Stimulated activated memory B cell treated with anti-CD40 and anti-IgM and Interleukin-4, amounts not matched to agents 10 μg/mL and 1 μg/mL and 100 μg/mL, for 72 hours (primary cell): Measurements from ENCODE around the gene CCDC122.

Source experiments
- ATAC-seq: fragments of 150-1000 bp; cut with Tn5 transposase; 2 replicates; pipeline ENCODE4 v1.10.0; 2021
- H3K27ac Mint-ChIP-seq: one replicate; pipeline ENCODE4 v1.8.0; 2022; ENCODE audit warnings: mild to moderate bottlenecking, mixed read lengths
- H3K27me3 Mint-ChIP-seq: one replicate; pipeline ENCODE4 v1.8.0; 2022; ENCODE audit warnings: mixed read lengths
- H3K36me3 Mint-ChIP-seq: one replicate; pipeline ENCODE4 v1.8.0; 2022; ENCODE audit warnings: mixed read lengths
- H3K4me1 Mint-ChIP-seq: one replicate; pipeline ENCODE4 v1.8.0; 2022; ENCODE audit warnings: mixed read lengths
- H3K4me3 Mint-ChIP-seq: one replicate; pipeline ENCODE4 v1.8.0; 2022; ENCODE audit warnings: mild to moderate bottlenecking, moderate library complexity, mixed read lengths
- H3K9me3 Mint-ChIP-seq: one replicate; pipeline ENCODE4 v1.8.0; 2022; ENCODE audit warnings: mixed read lengths

CCDC122 gene

DNA sequence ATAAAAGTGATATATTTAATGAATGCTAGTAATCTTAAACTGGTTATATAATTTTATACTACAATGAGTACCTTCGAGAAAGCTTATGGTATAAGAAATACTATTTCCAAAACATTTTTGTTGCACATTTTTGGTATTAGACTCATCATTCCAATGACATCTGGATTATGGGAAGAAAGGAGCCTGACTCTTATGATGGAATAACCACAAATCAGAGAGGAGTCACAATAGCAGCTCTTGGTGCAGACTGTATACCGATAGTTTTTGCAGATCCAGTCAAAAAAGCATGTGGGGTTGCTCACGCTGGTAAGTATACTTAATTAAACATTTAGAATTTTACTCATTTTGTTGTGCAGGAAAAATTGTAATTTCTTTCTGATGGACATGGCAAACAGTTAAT, 4.1 kb upstream of the CCDC122 start:
- Mint-ChIP-seq H3K27ac (no peak overlapping the region), H3K9me3 (no peaks in the 10 kb centered on the region), H3K4me1 (peaks cover 10% of the 10 kb centered on the region), H3K4me3 (no peak overlapping the region), H3K36me3 (peaks cover 10% of the 10 kb centered on the region), H3K27me3 (no peaks in the 10 kb centered on the region)
- no peak for ATAC-seq

DNA sequence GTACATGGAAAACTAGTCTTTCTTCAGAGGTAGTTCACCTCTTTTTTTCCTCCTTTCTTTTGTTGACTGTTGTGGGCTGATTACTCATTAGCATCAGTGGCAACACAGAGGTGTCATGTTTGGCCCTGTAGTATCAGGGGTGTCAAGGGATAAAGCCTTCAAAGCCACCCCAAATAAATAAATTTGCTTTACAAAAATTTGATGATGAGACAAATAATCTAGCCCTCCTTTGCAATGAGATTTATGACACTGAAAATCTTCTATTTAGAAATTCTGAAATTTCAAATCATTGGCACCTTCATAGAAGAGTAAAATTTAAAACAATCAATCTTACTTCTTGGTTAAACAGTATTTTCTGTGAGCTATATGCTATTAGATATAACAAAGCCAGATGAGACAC, 2.0 kb upstream of the CCDC122 start:
- peaks cover 26% of the 10 kb centered on the region for H3K4me1 Mint-ChIP-seq
- H3K36me3 Mint-ChIP-seq = peaks cover 10% of the 10 kb centered on the region
- H3K27me3 Mint-ChIP-seq = no peaks in the 10 kb centered on the region
- no peak for ATAC-seq
- H3K4me3 Mint-ChIP-seq = no peak overlapping the region
- no peak overlapping the region for H3K27ac Mint-ChIP-seq
- no peaks in the 10 kb centered on the region for H3K9me3 Mint-ChIP-seq

DNA sequence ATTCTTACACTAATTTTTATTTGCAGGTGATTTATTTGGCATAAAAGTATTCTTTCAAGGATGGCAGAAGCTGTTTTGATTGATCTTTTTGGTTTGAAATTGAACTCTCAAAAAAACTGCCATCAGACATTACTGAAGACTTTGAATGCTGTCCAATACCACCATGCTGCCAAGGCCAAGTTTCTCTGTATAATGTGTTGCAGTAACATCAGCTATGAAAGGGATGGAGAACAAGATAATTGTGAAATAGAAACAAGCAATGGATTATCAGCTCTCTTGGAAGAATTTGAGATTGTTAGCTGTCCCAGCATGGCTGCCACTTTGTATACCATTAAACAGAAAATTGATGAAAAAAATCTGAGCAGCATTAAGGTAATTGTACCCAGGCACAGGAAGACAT, 1.4 kb upstream of the CCDC122 start:
- no peak overlapping the region for H3K4me3 Mint-ChIP-seq

DNA sequence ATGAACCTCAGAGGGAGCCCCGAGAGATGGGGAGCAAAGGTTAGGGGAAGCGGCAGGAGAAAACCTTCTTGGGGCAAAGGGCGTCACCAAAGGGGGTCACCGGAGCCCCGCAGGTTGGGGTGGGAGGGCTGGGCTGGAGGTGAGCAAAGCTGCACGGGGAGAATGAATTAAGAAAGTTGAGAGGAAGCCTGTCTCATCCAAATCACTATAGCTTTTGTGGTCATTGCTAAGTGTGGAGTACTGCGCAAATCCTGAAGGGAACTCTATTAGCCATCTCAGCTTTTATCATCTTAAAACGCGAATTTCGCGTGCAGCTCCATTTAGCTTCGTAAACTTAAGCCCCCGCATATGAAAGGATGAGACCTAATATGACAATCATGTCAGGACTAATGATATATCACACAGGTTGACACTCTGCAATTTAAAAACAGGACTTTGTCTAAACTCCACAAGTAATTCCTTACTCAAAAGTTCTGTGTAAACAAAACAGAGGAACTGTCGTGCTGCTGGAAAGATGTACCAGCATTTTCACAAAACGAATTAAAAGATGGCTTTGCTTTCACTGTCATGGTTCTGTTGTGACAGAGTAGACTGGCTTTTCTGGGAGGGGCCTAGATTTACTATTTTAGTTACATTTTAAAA, 795 bp upstream of the CCDC122 start:
- Mint-ChIP-seq H3K27ac (peak overlapping the region; percentile 99), H3K4me1 (peaks cover 26% of the 10 kb centered on the region), H3K27me3 (no peaks in the 10 kb centered on the region), H3K4me3 (peak overlapping the region; percentile 81), H3K36me3 (peaks cover 4% of the 10 kb centered on the region), H3K9me3 (no peaks in the 10 kb centered on the region)
- no peak for ATAC-seq

More for the DNA sequence above, 1.4 kb upstream of the CCDC122 start:
- Mint-ChIP-seq H3K4me1 (peaks cover 26% of the 10 kb centered on the region), H3K36me3 (peaks cover 10% of the 10 kb centered on the region), H3K9me3 (no peaks in the 10 kb centered on the region), H3K27me3 (no peaks in the 10 kb centered on the region), H3K27ac (no peak overlapping the region)
- ATAC-seq = no peak

DNA sequence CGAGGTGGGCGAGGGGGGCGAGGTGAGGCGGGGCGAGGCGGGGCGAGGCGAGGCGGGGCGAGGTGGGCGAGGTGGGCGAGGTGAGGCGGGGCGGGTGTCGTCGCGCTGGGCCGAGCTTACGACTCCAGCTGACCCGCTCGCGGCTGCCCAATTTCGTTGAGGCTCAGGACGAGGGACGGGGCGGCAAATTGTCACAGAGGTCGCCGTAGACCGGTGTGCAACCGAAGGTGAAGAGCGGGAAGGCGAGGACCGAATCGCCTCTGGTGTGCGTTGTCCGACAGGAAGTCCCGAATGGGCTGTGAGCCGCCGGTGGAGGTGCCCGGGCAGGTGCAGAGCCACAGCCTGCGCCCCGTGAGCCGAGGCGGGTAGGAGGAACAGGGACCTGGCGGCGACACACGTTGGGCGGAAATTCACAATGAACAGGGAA, 228 bp upstream of the CCDC122 start, which contains the start of gene LACC1:
TSS of gene LACC1 (plus strand) at position 150 of the 427 bp plus-strand sequence. CDS start 1,082 bp downstream, outside the sequence.
- Mint-ChIP-seq H3K4me1 (peaks cover 26% of the 10 kb centered on the region), H3K27me3 (no peaks in the 10 kb centered on the region), H3K9me3 (no peaks in the 10 kb centered on the region), H3K36me3 (no peaks in the 10 kb centered on the region), H3K27ac (peak within 1 kb of the TSS; percentile 99), H3K4me3 (peak within 1 kb of the TSS; percentile 81)
- peak; percentile 82 for ATAC-seq

DNA sequence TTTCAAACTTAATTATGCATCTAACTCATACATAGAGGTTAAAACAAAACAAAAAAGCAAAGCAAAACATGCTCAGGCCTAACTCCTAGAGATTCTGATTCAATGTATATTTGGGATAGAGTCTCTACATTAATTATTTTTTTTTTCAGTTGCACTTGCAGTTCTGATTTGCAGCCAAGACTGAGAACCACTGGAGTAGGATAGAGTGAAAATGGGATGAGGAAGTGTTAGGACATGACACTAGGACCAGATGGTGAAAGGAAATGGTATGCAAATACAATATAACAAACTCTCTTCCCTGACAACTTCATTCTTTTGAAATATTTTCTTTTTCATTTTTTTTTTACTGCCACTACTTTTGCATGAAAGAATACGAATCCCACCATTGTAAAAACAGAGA, 1.8 kb downstream of the CCDC122 start:
- peak overlapping the region; percentile 20 for H3K4me3 Mint-ChIP-seq
- no peaks in the 10 kb centered on the region for H3K9me3 Mint-ChIP-seq

DNA sequence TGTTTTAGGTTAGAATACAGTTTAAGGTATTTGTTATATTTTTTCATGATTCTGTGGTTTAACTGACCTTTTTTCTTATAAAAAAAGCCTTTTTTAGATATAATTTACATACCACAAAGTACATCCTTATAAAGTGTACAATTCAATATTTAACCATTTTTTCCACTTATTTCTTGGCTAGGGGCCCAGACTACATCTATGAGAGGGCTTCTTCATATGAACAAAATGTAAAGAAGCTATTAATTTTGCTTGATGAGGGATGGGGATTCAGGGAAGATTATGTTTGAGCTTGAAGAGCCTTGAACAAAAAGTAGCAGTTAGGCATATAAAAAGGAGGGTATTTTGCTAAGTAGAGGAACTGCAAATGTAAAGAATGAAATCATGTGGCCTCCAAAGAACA, 2.2 kb downstream of the CCDC122 start:
- H3K4me1 Mint-ChIP-seq = peaks cover 26% of the 10 kb centered on the region
- H3K27me3 Mint-ChIP-seq = no peaks in the 10 kb centered on the region
- H3K9me3 Mint-ChIP-seq = no peaks in the 10 kb centered on the region
- no peak for ATAC-seq
- H3K27ac Mint-ChIP-seq = peak overlapping the region; percentile 99
- H3K4me3 Mint-ChIP-seq = no peak overlapping the region
- no peaks in the 10 kb centered on the region for H3K36me3 Mint-ChIP-seq

More for the DNA sequence above, 1.8 kb downstream of the CCDC122 start:
- Mint-ChIP-seq H3K27me3 (no peaks in the 10 kb centered on the region), H3K27ac (peak overlapping the region; percentile 99), H3K36me3 (no peaks in the 10 kb centered on the region), H3K4me1 (peaks cover 26% of the 10 kb centered on the region)
- ATAC-seq = no peak

DNA sequence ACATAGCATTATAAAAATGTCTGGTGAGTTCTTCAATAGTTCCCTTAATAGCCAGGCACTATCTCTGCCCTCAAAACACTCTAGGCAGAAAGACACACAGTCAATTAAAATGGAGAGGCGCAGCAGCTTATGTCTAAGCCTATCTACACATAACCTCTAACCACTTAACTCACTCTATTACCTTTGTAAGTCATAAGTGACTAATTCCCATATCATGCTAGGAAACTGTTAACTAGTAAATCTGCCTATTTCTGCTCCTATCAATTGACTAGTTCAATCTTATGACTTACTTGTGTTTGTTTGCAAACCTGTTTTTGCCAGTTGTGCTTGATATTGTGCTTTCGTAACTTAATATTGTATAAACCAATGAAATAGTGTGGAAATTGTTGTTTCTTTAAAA, 3.2 kb downstream of the CCDC122 start:
- H3K4me3 Mint-ChIP-seq = no peak overlapping the region
- H3K27ac Mint-ChIP-seq = no peak overlapping the region
- H3K36me3 Mint-ChIP-seq = no peaks in the 10 kb centered on the region

DNA sequence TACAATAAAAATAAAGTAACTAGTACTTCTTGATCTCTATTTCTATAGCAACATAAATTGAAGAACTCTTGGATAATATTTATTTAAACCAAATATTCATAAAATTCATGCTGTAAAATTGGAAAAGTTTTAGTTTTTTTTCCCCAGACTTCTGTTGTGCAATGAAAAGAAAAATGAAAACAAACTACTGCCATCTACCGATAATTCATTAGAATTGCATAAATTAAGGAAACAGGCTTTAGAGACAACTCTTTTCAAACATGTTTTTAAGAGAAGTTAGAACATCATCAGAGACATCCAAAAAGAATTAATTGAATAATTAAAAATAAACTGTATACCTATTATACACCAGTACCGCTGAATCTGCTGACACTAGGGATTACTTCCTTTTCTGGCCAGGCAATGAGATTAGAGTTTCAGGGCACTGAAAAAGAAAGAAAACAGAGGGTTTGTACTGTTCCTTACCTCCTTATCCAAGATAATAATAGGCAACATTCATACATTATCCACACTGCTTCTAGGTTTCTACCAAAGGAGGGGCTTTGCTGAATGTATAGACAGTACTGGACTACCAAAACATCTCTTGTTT, 4.9 kb downstream of the CCDC122 start:
- Mint-ChIP-seq H3K4me1 (peaks cover 19% of the 10 kb centered on the region), H3K9me3 (no peaks in the 10 kb centered on the region), H3K36me3 (peaks cover 5% of the 10 kb centered on the region), H3K27ac (no peak overlapping the region), H3K4me3 (no peak overlapping the region), H3K27me3 (no peaks in the 10 kb centered on the region)
- ATAC-seq = no peak

More for the DNA sequence above, 3.2 kb downstream of the CCDC122 start:
- no peaks in the 10 kb centered on the region for H3K9me3 Mint-ChIP-seq
- H3K27me3 Mint-ChIP-seq = no peaks in the 10 kb centered on the region
- no peak for ATAC-seq
- H3K4me1 Mint-ChIP-seq = peaks cover 26% of the 10 kb centered on the region

DNA sequence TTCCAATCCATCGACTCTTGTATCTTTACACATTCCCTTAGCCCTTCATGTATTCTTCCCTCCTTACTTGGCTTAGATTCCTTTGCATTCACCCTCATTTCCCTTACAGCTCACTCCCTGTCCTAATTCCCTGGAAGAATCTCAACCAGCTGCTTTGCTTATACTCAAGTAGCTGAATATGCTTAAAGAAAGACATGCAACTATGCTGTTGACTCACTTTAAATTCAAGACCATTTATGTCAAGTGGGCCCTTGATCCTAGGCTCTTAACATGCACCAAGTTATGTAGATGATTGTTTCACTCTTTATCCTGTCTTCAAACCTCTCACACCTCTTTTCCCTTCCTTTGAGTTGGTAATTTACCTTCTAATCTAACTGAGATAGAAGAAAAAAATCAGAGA, 7.4 kb downstream of the CCDC122 start:
- Mint-ChIP-seq H3K36me3 (peaks cover 15% of the 10 kb centered on the region), H3K4me3 (no peak overlapping the region), H3K9me3 (no peaks in the 10 kb centered on the region), H3K27ac (no peak overlapping the region), H3K4me1 (peaks cover 2% of the 10 kb centered on the region), H3K27me3 (no peaks in the 10 kb centered on the region)
- ATAC-seq = no peak

DNA sequence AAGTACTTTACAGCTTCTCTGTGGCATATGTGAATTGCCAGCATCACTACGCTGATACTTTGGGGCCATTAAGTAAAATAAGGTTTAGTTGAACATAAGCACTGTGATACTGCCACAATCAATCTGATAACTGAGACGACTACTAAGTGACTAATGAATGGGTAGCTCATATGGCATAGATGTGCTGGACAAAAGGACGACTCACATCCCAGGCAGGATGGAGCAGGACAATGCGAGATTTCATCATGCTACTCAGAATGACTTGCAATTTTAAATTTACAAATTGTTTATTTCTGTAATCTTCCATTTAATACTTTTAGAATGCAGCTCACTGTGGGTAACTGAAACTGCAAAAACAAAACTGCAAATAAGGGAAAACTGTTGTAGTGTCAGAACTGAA, 13.6 kb downstream of the CCDC122 start:
- no peak overlapping the region for H3K27ac Mint-ChIP-seq
- H3K4me1 Mint-ChIP-seq = no peaks in the 10 kb centered on the region
- H3K9me3 Mint-ChIP-seq = no peaks in the 10 kb centered on the region
- H3K27me3 Mint-ChIP-seq = no peaks in the 10 kb centered on the region
- no peak overlapping the region for H3K4me3 Mint-ChIP-seq
- ATAC-seq = no peak
- peaks cover 51% of the 10 kb centered on the region for H3K36me3 Mint-ChIP-seq

DNA sequence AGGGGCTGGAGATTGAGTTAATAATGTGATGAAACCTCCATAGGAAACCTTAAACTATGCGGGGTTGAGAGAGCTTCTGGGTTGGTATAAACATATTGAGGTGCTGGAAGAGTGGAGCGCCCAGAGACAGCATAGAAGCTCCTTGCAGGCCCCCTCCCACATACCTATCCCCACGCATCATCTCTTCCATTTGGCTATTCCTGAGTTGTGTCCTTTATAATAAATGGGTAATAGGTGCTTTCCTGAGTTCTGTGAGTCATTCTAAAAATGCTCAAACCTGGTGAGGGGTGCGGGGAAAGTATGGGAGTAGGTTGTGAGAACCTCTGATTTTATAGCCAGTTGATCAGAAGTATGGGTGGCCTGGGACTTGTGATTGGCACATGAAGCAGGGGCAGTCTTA, 14.6 kb downstream of the CCDC122 start:
- Mint-ChIP-seq H3K36me3 (peaks cover 51% of the 10 kb centered on the region), H3K27ac (no peak overlapping the region), H3K27me3 (no peaks in the 10 kb centered on the region), H3K4me3 (no peak overlapping the region), H3K4me1 (no peaks in the 10 kb centered on the region), H3K9me3 (no peaks in the 10 kb centered on the region)
- no peak for ATAC-seq

DNA sequence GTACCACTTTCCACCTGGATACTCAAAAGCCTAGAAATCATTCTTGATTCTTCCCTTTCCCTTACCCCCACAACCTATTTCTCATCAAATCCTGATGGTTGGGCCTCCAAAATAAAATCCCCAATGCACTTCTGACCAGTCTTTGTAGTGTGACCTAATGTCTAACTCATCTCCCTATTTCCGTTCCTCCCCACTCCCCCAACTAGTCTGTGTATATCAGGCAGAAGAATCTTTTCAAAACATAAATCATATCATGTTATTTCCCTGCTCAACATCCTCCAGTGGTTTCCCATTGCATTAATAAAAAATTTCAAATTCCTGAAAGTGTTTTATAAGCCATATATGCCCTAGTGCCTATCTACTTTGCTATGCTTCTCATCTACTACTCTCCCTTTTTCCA, 17.7 kb downstream of the CCDC122 start:
- no peak overlapping the region for H3K4me3 Mint-ChIP-seq
- H3K27ac Mint-ChIP-seq = no peak overlapping the region
- H3K9me3 Mint-ChIP-seq = no peaks in the 10 kb centered on the region
- peaks cover 45% of the 10 kb centered on the region for H3K36me3 Mint-ChIP-seq
- H3K27me3 Mint-ChIP-seq = no peaks in the 10 kb centered on the region
- no peak for ATAC-seq
- H3K4me1 Mint-ChIP-seq = no peaks in the 10 kb centered on the region

DNA sequence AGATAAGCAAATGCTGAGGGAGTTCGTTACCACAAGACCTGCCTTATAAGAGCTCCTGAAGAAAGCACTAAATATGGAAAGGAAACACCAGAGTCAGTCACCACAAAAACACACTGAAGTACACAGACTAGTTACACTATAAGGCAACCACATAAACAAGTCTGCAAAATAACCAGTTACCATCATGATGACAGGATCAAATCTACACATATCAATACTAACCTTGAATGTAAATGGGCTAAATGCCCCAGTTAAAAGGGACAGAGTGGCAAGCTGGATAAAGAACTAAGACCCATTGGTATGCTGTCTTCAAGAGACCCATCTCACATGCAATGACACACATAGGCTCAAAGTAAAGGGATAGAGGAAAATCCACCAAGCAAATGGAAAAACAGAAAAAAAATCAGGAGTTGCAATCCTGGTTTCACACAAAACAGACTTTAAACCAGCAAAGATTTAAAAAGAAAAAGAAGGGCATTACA, 26.6 kb downstream of the CCDC122 start:
- Mint-ChIP-seq H3K4me1 (no peaks in the 10 kb centered on the region), H3K36me3 (peaks cover 79% of the 10 kb centered on the region), H3K27me3 (no peaks in the 10 kb centered on the region), H3K9me3 (peaks cover 50% of the 10 kb centered on the region), H3K27ac (no peak overlapping the region), H3K4me3 (no peak overlapping the region)
- ATAC-seq = no peak

DNA sequence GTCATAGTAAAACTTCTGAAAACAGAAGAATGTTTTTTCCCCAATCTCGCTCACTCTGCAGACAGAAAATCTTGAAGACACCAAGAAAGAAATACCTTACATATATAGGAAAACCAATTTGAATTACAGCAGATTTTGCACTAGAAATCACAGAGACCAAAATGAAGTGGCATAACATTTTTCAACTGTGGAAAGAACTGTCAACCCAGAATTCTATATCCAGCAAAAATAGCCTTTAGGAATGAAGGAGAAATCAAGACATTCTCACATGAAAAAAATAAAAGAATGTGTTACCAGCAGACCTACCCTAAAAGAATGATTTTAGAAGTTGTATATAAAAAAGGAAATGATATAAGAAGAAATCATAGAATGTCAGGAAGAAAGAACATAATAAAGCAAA, 28.7 kb downstream of the CCDC122 start:
- no peak for ATAC-seq
- Mint-ChIP-seq H3K9me3 (peaks cover 47% of the 10 kb centered on the region), H3K27me3 (no peaks in the 10 kb centered on the region), H3K4me1 (no peaks in the 10 kb centered on the region), H3K4me3 (no peak overlapping the region), H3K36me3 (peaks cover 73% of the 10 kb centered on the region), H3K27ac (no peak overlapping the region)

DNA sequence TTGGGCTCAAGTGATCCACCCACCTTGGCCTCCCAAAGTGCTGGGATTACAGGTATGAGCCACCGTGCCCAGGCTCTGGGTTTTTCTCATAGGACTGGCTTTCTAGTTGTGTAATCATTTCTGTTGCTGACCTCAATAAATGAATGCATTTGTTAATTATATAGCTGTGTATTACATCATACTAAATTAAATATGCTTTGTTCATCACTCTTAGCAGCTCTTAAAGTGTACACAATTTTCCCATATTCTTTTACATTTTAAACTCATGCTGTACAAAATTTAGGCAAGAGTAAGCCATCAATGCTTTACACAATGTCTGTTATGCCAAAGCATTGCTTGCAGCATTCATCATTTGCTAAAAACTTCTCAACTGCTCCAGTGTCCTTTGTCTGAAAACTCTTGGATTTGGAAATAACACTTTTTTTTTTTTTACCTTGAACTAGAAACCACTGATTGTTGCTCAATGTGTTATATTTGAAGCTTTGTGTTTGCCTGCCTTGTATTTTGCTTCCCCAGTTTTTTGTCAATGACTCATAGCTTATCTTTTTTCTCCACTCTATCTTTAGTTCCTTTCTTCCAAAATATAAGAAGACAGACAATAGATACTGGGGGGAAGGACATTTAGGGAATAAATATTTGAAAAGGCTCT, 31.4 kb downstream of the CCDC122 start:
- no peaks in the 10 kb centered on the region for H3K4me1 Mint-ChIP-seq
- ATAC-seq = no peak
- H3K4me3 Mint-ChIP-seq = no peak overlapping the region
- no peaks in the 10 kb centered on the region for H3K27me3 Mint-ChIP-seq
- H3K36me3 Mint-ChIP-seq = peaks cover 52% of the 10 kb centered on the region
- no peak overlapping the region for H3K27ac Mint-ChIP-seq
- H3K9me3 Mint-ChIP-seq = peaks cover 23% of the 10 kb centered on the region
